ENCODE results near the gene SIGLEC12.

SIGLEC12 gene
- 0 to 1.7 (median 0.21) reads per million in 17 experiments for total RNA-seq

GRCh38 chr19:51501594-51502263 lies at the start of gene SIGLEC12:
Gene SIGLEC12 (minus strand): TSS chr19:51501800. CDS start chr19:51501733, 67 bp downstream.
- peak; percentile 87 to 91 (median 90) for DNase-seq

- no peak for DNase-seq
Measured at GRCh38 chr19:51550848-51551672, 49.5 kb upstream of the SIGLEC12 start.

- no peak for DNase-seq
Measured at GRCh38 chr19:51549533-51550324, 48.1 kb upstream of the SIGLEC12 start.

GRCh38 chr19:51548891-51549305 lies 47.3 kb upstream of the SIGLEC12 start:
- no peak for DNase-seq

- no peak for DNase-seq
Measured at GRCh38 chr19:51548213-51548651, 46.6 kb upstream of the SIGLEC12 start.

GRCh38 chr19:51547397-51548212 lies 46.0 kb upstream of the SIGLEC12 start:
- DNase-seq = peak in 2 of 4 experiments; percentile 22 to 30

GRCh38 chr19:51546650-51547396 lies 45.2 kb upstream of the SIGLEC12 start:
- peak; percentile 40 to 65 (median 54) for DNase-seq

GRCh38 chr19:51546107-51546649 lies 44.6 kb upstream of the SIGLEC12 start:
- no peak for DNase-seq

GRCh38 chr19:51544038-51544437 lies 42.4 kb upstream of the SIGLEC12 start:
- no peak for DNase-seq

GRCh38 chr19:51542699-51543098 lies 41.1 kb upstream of the SIGLEC12 start:
- no peak for DNase-seq

GRCh38 chr19:51541458-51542357 lies 40.1 kb upstream of the SIGLEC12 start:
- DNase-seq = no peak

GRCh38 chr19:51539821-51540366 lies 38.3 kb upstream of the SIGLEC12 start:
- DNase-seq = no peak

GRCh38 chr19:51535535-51535934 lies 33.9 kb upstream of the SIGLEC12 start:
- DNase-seq = no peak

- peak; percentile 94 to 97 (median 96) for DNase-seq
Measured at GRCh38 chr19:51531349-51532315, 30.0 kb upstream of the SIGLEC12 start, which contains the start of gene SIGLEC6. Gene SIGLEC6 (minus strand): TSS chr19:51531670. CDS start chr19:51531648, 22 bp downstream.

- DNase-seq = no peak
Measured at GRCh38 chr19:51530616-51531015, 29.0 kb upstream of the SIGLEC12 start.

GRCh38 chr19:51529301-51529700 lies 27.7 kb upstream of the SIGLEC12 start:
- DNase-seq = no peak

GRCh38 chr19:51525651-51526050 lies 24.1 kb upstream of the SIGLEC12 start:
- no peak for DNase-seq

GRCh38 chr19:51524666-51525264 lies 23.2 kb upstream of the SIGLEC12 start:
- DNase-seq = no peak
